Measurements from ENCODE around the gene NTF4. TPM values are rescaled to one million over a fixed set of nuclear protein-coding genes. Genes with fewer than 3 reads are reported as not detected.
"Not testable (repeated sequence)": the region's sequence is repeated elsewhere in the genome, so short reads cannot be mapped to it uniquely, and the experiment has no call there.

The NTF4 gene
- total RNA-seq, 1 experiment from 2014 or later = not detected

- DNase-seq (ENCODE audit: low read depth) = peak; percentile 58
Measured at GRCh38 chr19:49057636-49058234, 6.9 kb downstream of the NTF4 start, which contains the start of gene CGB7. CGB7 (minus strand) TSS chr19:49057749; CDS start chr19:49055375, 2,374 bp downstream.

- not testable (repeated sequence) for DNase-seq (ENCODE audit: low read depth)
Measured at GRCh38 chr19:49056902-49057596, 7.6 kb downstream of the NTF4 start.

GRCh38 chr19:49056101-49056901 lies 8.3 kb downstream of the NTF4 start:
- peak; percentile 46 for DNase-seq (ENCODE audit: low read depth)

- DNase-seq (ENCODE audit: low read depth) = peak; percentile 69
Measured at GRCh38 chr19:49050376-49051033, 14.1 kb downstream of the NTF4 start.

GRCh38 chr19:49049834-49050233 lies 14.8 kb downstream of the NTF4 start:
- not testable (repeated sequence) for DNase-seq (ENCODE audit: low read depth)

GRCh38 chr19:49049011-49049410 lies 15.6 kb downstream of the NTF4 start, which contains the start of gene CGB8:
CGB8 (minus strand) TSS chr19:49049111; CDS start chr19:49048739, 372 bp downstream.
- not testable (repeated sequence) for DNase-seq (ENCODE audit: low read depth)

- DNase-seq (ENCODE audit: low read depth) = not testable (repeated sequence)
Measured at GRCh38 chr19:49043548-49043947, 21.1 kb downstream of the NTF4 start, which contains the start of gene CGB5. CGB5 (plus strand) TSS chr19:49043848; CDS start chr19:49044210, 362 bp downstream.

- not testable (repeated sequence) for DNase-seq (ENCODE audit: low read depth)
Measured at GRCh38 chr19:49042666-49043065, 22.0 kb downstream of the NTF4 start.

- no peak for DNase-seq (ENCODE audit: low read depth)
Measured at GRCh38 chr19:49042177-49042576, 22.4 kb downstream of the NTF4 start.

GRCh38 chr19:49039736-49040135 lies 24.9 kb downstream of the NTF4 start:
- not testable (repeated sequence) for DNase-seq (ENCODE audit: low read depth)

- DNase-seq (ENCODE audit: low read depth) = peak; percentile 74
Measured at GRCh38 chr19:49038557-49039276, 25.9 kb downstream of the NTF4 start.

- DNase-seq (ENCODE audit: low read depth) = not testable (repeated sequence)
Measured at GRCh38 chr19:49038111-49038510, 26.5 kb downstream of the NTF4 start.

GRCh38 chr19:49036815-49037214 lies 27.8 kb downstream of the NTF4 start, which contains the start of gene CGB1:
CGB1 (minus strand) TSS chr19:49036895; CDS start chr19:49036711, 184 bp downstream.
- not testable (repeated sequence) for DNase-seq (ENCODE audit: low read depth)

GRCh38 chr19:49031642-49032301 lies 32.8 kb downstream of the NTF4 start, which contains the start of gene CGB2:
CGB2 (plus strand) TSS chr19:49031890; CDS start chr19:49032096, 206 bp downstream.
- not testable (repeated sequence) for DNase-seq (ENCODE audit: low read depth)

GRCh38 chr19:49030323-49030722 lies 34.3 kb downstream of the NTF4 start:
- not testable (repeated sequence) for DNase-seq (ENCODE audit: low read depth)

- not testable (repeated sequence) for DNase-seq (ENCODE audit: low read depth)
Measured at GRCh38 chr19:49029749-49030148, 34.9 kb downstream of the NTF4 start.

- DNase-seq (ENCODE audit: low read depth) = not testable (repeated sequence)
Measured at GRCh38 chr19:49028686-49029085, 35.9 kb downstream of the NTF4 start.

GRCh38 chr19:49025599-49025998 lies 39.0 kb downstream of the NTF4 start:
- not testable (repeated sequence) for DNase-seq (ENCODE audit: low read depth)

- not testable (repeated sequence) for DNase-seq (ENCODE audit: low read depth)
Measured at GRCh38 chr19:49025088-49025487, 39.5 kb downstream of the NTF4 start.

- DNase-seq (ENCODE audit: low read depth) = not testable (repeated sequence)
Measured at GRCh38 chr19:49024233-49024632, 40.4 kb downstream of the NTF4 start, which contains the start of gene CGB3. CGB3 (minus strand) TSS chr19:49024333; CDS start chr19:49023971, 362 bp downstream.
